Tibial nerve (tissue), 3 donors: Measurements from ENCODE around the gene TMEM250.

Experiments
- POLR2A ChIP-seq, 2 donors: fragments of 450-650 bp; IDR thresholded peaks; one replicate each; pipeline ENCODE4 v1.6.1; 2017; ENCODE audit warnings: antibody characterized with exemption in 2 of 2, mild to moderate bottlenecking in 2 of 2, moderate library complexity in 2 of 2
- TF ChIP-seq, protein P1 (sequence below), 5 experiments: fragments of 200-600 bp in 3 of 5; fragments of 450-650 bp in 2 of 5; sonication (generic) in 3 of 5; IDR thresholded peaks; one replicate each; pipeline ENCODE4 v1.5.1; 2016 to 2019; ENCODE audit warnings: antibody characterized with exemption in 5 of 5, mild to moderate bottlenecking in 3 of 5, moderate library complexity in 2 of 5

DNA sequence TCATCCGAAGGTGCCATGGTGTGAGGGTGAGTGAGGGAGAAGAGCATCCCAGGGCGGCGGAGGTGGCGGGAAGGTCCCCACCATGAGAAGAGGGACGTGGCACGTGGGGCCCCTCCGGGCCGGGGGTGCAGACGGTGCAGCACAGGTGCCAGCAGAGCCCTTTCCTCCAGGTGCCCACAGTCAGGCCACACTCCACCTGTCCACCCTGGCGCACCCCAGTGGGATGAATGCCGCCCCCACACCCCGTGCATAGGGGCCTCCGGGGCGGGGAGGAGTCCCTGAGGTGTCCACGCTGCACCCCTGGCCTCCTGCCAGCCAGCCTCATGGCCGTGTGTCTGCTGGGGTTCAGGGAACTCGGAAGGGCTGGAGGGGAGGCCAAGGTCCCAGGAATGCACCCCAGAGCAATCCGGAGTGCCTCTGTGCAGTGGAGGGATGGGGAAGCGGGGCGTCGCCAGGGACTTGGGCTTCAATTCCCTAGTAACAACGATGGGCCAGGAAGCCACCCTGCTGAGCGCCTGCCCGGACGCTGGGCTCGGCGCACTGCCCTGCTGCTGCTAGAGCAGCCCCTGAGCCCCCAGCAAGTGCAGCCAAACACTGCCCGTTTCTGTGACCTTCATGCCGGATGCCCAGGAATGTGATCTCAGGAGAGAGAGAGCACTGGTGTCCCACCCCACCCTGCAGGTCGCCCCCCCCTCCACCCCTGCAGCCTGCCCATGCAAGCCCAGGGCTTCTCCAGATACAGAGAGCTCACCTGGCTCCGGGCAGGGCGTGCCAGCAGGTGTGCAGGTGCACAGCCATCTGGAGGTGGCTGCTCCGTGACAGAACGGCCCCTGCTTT lies 14.8 kb downstream of the TMEM250 start:
- TF ChIP-seq, protein P1, sequence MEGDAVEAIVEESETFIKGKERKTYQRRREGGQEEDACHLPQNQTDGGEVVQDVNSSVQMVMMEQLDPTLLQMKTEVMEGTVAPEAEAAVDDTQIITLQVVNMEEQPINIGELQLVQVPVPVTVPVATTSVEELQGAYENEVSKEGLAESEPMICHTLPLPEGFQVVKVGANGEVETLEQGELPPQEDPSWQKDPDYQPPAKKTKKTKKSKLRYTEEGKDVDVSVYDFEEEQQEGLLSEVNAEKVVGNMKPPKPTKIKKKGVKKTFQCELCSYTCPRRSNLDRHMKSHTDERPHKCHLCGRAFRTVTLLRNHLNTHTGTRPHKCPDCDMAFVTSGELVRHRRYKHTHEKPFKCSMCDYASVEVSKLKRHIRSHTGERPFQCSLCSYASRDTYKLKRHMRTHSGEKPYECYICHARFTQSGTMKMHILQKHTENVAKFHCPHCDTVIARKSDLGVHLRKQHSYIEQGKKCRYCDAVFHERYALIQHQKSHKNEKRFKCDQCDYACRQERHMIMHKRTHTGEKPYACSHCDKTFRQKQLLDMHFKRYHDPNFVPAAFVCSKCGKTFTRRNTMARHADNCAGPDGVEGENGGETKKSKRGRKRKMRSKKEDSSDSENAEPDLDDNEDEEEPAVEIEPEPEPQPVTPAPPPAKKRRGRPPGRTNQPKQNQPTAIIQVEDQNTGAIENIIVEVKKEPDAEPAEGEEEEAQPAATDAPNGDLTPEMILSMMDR (IDR thresholded peaks at IDR 0.05), result no peak
- TF ChIP-seq POLR2A (IDR thresholded peaks at IDR 0.05), result no peak
